Neural crest cell (in vitro differentiated cells): ENCODE data around the gene CHD6. TPM values are rescaled to one million over a fixed set of nuclear protein-coding genes. Genes with fewer than 3 reads are reported as not detected.

Experiments used
- DNase-seq: peaks from one replicate; pipeline ENCODE4 v3.0.0; 2021; ENCODE audit warnings: low read depth, mixed read lengths, low spot score
- H3K27ac Mint-ChIP-seq: one replicate; pipeline ENCODE4 v1.8.0; 2021; ENCODE audit warnings: mild to moderate bottlenecking, mixed read lengths; ENCODE audit not compliant: unreplicated experiment
- H3K27me3 Mint-ChIP-seq: 2 replicates; pipeline ENCODE4 v1.8.0; 2021; ENCODE audit warnings: low read depth, mild to moderate bottlenecking, mixed read lengths
- H3K36me3 Mint-ChIP-seq: 2 replicates; pipeline ENCODE4 v1.8.0; 2021; ENCODE audit warnings: low read depth, mild to moderate bottlenecking, mixed read lengths
- H3K4me1 Mint-ChIP-seq: 2 replicates; pipeline ENCODE4 v1.8.0; 2021; ENCODE audit warnings: mixed read lengths
- H3K4me3 Mint-ChIP-seq: one replicate; pipeline ENCODE4 v1.8.0; 2021; ENCODE audit warnings: mild to moderate bottlenecking, mixed read lengths
- H3K9me3 Mint-ChIP-seq: 2 replicates; pipeline ENCODE4 v1.8.0; 2021; ENCODE audit warnings: mixed read lengths
- CTCF ChIP-seq: fragments of 200-600 bp; sonication (generic); conservative IDR thresholded peaks from 2 replicates; pipeline ENCODE4 v1.5.0; 2021; ENCODE audit warnings: antibody characterized with exemption, mild to moderate bottlenecking
- total RNA-seq: library from RNA; stranded (reverse); gene quantifications from 2 replicates; pipeline ENCODE4 v1.2.1, GENCODE V29; 2021

CHD6 gene
- total RNA-seq, 1 donor from 2014 or later = 51.2 TPM

DNA sequence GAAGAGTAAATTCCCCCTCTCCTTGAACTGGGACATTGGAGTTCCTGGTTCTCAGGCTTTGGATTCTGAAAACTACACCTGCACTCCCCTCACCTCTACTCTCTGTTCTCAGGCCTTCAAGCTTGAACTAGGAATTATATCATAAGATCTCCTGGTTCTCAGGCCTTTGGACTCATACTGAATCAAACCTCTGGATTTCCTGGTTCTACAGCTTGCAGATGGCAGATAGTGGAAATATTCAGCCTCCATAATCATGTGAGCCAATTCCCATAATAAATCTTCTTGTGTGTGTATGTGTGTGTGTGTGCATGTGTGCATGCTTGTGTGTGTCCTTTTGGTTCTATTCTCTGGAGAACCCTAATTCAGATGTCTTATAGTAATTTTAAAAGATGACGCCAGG, 12.7 kb upstream of the CHD6 start:
- DNase-seq = no peak
- Mint-ChIP-seq H3K27ac (no peak overlapping the region), H3K36me3 (no peaks in the 10 kb centered on the region), H3K27me3 (no peaks in the 10 kb centered on the region), H3K4me1 (no peaks in the 10 kb centered on the region), H3K9me3 (no peaks in the 10 kb centered on the region), H3K4me3 (no peak overlapping the region)
- TF ChIP-seq CTCF = no peak

- no peaks in the 10 kb centered on the region for H3K9me3 Mint-ChIP-seq
- no peak overlapping the region for H3K27ac Mint-ChIP-seq
- no peak for TF ChIP-seq CTCF
- no peak for DNase-seq
- H3K27me3 Mint-ChIP-seq = no peaks in the 10 kb centered on the region
- H3K4me3 Mint-ChIP-seq = no peak overlapping the region
- no peaks in the 10 kb centered on the region for H3K36me3 Mint-ChIP-seq
- H3K4me1 Mint-ChIP-seq = no peaks in the 10 kb centered on the region
Measured at GRCh38 chr20:41627611-41628244, 9.6 kb upstream of the CHD6 start.

GRCh38 chr20:41627001-41627495, 8.9 kb upstream of the CHD6 start:
- TF ChIP-seq CTCF = no peak
- Mint-ChIP-seq H3K4me1 (no peaks in the 10 kb centered on the region), H3K27me3 (no peaks in the 10 kb centered on the region), H3K36me3 (no peaks in the 10 kb centered on the region), H3K4me3 (no peak overlapping the region), H3K27ac (no peak overlapping the region), H3K9me3 (no peaks in the 10 kb centered on the region)
- no peak for DNase-seq

GRCh38 chr20:41623625-41624375, 5.6 kb upstream of the CHD6 start:
- Mint-ChIP-seq H3K27me3 (peaks cover 24% of the 10 kb centered on the region), H3K4me3 (peak overlapping the region; percentile 21), H3K27ac (no peak overlapping the region), H3K36me3 (no peaks in the 10 kb centered on the region), H3K9me3 (no peaks in the 10 kb centered on the region), H3K4me1 (peaks cover 7% of the 10 kb centered on the region)
- TF ChIP-seq CTCF = no peak
- no peak for DNase-seq

GRCh38 chr20:41622584-41622983, 4.4 kb upstream of the CHD6 start:
- Mint-ChIP-seq H3K4me3 (no peak overlapping the region), H3K9me3 (no peaks in the 10 kb centered on the region), H3K4me1 (peaks cover 10% of the 10 kb centered on the region), H3K27ac (no peak overlapping the region), H3K36me3 (no peaks in the 10 kb centered on the region), H3K27me3 (peaks cover 24% of the 10 kb centered on the region)
- DNase-seq = no peak
- TF ChIP-seq CTCF = no peak
